KG1 (cell line): Measurements from ENCODE around the gene SLC25A39.
"Not testable (repeated sequence)": the region's sequence is repeated elsewhere in the genome, so short reads cannot be mapped to it uniquely, and the experiment has no call there.

ENCODE experiments used
- DNase-seq: peaks from one replicate; lab custom pipeline; 2025; lab: John Stamatoyannopoulos, UW

SLC25A39 gene, protein sequence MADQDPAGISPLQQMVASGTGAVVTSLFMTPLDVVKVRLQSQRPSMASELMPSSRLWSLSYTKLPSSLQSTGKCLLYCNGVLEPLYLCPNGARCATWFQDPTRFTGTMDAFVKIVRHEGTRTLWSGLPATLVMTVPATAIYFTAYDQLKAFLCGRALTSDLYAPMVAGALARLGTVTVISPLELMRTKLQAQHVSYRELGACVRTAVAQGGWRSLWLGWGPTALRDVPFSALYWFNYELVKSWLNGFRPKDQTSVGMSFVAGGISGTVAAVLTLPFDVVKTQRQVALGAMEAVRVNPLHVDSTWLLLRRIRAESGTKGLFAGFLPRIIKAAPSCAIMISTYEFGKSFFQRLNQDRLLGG

DNA sequence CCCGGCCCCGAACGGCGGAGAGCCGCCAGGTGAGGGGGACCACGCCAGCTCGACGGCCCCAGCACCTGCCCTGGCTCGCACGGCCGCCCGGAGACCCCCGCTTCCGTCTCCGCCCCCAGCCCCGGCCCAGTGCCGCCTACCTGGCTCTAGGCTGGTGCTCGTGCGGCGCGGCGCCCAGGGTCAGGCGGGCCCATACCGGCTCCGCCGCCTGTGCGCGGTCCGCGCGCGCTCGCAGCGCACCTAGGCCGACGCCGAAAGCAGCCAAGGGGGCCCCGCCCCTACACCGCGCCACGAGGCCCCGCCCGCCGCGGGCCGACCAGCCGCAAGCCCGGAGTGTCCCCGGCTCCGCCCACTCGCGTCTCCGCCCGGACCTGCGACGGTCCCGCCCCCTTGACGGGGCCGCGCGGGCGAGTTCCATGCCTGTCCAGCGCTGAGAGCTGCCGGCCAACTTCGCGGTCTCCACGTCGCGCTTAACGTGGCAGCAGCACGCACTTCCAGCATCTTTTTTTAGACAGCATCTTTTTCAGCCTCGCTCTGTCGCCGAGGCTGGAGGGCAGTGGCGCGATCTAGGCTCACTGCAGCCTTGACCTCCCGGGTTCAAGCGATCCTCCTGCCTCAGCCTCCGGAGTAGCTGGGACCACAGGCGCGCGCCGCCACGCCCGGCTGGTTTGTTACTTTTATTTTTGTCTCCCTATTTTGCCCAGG is at the start of gene SLC25A39:
SLC25A39 (minus strand) TSS at position 253 of the 705 bp plus-strand sequence. CDS start 1,261 bp downstream, outside the sequence.
- peak; percentile 84 for DNase-seq

DNA sequence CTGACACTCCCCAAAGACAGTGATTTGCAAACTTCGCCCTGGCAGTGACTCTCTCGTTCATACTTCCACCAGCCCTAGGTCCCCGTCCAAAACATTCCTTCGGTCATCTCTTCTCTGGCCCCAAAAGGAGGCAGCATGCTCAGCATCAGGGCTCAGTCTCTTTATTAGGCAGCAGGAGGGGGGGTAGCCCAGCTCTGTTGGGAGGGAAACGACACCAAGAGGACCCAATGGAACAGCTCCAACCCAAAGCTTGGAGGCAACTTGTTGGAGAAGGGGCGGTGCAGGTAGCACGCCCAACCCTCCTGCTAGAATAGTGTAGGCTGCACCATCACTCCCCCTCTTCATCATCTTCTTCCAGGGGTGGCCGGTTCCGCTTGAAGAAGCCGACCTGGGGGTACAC is 47.4 kb upstream of the SLC25A39 start:
- DNase-seq, result no peak

DNA sequence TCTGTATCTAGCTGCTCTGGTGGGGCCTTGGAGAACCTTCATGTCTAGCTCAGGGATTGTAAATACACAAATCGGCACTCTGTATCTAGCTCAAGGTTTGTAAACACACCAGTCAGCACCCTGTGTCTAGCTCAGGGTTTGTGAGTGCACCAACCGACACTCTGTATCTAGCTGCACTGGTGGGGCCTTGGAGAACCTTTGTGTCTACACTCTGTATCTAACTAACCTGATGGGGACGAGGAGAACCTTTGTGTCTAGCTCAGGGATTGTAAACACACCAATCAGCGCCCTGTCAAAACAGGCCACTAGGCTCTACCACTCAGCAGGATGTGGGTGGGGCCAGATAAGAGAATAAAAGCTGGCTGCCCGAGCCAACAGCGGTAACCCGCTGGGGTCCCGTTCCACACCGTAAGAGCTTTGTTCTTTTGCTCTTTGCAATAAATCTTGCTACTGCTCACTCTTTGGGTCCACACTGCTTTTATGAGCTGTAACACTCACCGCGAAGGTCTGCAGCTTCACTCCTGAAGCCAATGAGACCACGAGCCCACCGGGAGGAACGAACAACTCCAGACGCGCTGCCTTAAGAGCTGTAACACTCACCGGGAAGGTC is 44.9 kb upstream of the SLC25A39 start:
- not testable (repeated sequence) for DNase-seq

- not testable (repeated sequence) for DNase-seq
Measured at GRCh38 chr17:44368391-44369243, 44.0 kb upstream of the SLC25A39 start.

DNA sequence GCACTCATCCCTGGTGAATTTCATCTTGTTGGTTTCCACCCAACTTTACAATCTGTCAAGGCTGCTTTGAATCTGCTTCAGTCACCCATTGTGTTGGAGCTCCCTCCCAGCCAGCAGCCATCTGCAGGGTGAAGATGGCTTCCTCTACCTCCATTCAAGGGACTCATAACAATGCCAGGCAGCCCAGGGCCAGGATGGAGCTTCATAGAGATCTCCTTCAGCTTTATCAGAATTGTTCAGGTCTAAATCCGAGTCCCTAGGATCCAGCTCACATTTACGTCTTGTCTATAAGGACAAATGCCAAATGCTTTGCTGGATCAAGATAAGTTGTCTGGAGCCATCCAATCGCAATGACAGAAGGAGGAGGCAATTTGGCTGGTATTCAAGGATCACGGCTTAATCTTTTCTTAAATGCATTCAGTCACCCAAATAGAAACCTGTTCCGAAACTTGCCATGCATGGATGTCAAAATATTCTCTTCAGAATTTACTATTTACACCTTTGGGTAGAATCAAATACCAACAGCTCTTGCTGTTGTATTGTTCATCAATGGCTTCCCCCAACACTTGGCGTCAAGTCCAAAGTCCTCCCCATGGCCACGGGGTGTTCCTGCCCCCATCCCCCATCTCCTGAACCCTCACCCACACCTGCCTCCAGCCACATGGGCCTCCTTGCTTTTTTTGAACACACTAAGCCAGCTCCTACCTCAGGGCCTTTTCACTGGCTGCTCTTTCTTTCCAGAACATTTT is 42.8 kb upstream of the SLC25A39 start:
- DNase-seq, result no peak

GRCh38 chr17:44365051-44365450 is 40.4 kb upstream of the SLC25A39 start:
- not testable (repeated sequence) for DNase-seq

DNA sequence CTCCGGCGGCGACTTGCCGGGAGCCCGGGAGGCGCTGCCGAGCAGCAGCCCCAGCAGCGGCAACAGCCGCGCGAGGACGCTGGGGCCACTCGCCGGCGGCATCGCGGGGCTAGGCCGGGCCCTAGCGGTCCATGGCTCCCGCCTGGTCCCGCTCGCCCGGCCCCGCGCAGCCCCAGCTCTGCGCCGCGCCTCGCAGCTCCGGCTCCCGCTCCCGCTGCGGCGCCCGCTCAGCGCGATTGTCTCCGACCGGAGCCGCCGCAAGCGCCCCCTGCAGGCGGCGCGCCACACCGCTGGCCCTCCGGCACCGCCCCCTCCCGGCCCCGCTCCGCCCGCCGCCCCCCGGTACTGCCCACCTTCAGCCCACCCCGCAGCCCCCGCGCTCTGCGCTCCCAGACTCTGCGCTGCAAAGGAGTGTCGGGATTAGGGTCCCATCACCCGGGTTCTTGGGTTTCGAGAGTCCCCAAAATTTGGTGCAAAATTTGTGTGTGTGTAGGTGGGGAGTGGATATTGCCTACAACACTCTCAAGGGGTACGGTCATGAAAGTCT is 39.1 kb upstream of the SLC25A39 start, which contains the start of gene FAM171A2:
FAM171A2 (minus strand) TSS at position 241 of the 547 bp plus-strand sequence; CDS start at position 102, 139 bp downstream.
- peak; percentile 58 for DNase-seq

DNA sequence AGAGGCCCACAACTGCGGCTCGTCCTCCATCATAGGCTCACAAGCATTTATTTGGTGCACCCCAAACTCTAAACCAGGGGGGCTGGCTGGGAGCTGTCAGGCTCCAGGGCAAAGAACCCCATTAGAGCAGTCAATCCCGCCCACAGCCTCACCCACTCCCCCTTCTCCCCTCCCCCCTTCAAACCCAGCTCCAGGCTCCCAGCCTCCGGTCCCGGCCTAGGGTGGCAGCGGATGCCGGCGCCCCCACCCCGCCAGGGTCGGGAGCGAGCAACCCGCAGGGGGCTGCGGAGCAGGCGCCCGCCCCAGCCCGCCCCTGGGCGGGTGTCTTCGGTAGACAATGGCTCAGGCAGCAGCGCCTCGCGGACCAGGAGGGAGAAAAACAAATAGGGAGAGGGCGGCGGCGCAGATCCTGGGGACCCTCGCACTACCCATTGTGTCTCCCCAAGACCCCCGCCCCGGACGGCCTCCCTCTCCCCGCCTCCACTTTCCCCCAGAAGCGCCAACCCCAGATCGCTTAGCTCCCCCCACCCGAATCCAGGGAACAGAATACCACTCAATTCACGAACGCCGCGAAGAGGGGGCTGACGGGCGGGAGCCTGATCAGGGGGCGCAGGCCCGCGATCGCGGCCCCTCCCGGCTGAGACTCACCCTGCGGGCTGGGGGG is 38.5 kb upstream of the SLC25A39 start:
- DNase-seq, result no peak

DNA sequence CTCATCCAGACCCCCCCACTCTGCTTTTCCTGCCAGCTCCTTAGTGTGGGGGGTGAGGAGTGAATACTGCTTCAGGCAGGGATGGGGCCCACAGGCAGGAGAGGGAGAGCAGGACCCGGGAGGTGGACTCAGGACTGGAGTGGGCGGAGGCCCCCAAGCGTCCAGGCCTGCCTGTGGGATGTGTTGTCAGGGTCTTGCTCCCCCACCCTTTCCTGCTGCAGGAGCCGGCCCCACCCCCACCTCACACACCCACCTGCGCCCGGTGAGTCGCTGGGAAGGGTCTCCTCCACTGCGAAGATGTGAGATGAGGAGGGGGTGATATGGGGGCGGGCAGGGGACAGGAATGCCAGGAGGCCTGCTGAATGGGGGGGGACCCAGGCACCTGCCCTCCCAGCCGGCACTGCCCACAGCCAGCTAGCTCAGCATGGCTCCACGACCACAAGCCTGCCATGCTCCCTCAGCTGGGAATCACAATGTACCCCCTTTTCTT is 37.9 kb upstream of the SLC25A39 start:
- no peak for DNase-seq

DNA sequence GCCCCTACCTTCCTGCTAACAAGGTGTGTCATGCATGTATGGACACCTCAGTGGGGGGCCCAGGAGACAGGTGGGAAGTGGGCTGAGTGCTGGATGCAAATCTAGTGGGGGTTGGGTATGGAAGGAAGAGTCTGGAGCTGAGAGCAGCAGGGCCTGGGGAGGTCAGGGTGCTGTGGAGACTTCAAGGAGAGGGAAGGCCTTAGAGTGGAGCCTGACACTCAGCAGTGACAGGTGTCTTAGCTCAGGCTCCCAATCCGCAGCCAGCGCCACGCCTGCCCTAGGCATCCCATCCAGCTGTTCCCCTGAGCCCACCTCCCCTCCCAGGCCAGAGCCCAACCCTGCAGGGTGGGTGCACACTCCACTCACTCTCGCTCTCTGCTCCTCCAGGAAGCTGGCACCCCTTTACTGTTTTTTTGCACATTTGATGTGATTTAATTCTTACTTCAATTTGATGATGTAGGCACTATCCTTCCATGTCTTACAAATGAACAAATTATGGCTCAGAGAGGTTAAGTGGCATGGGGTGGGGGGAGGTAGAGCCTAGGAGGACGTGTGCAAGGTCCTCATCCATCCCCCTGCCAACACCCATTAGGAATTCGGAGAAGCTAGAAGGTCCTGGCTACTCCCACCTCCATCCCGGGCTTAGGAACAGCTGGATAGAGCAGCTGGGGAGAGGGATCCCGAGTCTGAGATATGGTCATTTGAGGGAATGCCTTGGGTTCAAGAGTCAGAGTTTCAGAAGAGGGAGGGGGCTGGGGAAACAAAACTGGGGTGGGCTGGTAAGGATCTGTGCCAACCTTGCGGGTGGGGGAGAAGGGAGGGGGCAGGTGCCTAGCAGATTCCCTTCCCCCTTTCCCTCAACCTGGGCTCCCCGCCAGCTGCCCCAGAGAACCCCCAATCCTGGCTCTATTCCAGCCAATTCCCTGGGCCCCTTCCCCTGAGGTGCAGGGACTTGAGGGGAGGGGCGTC is 37.0 kb upstream of the SLC25A39 start:
- DNase-seq, result no peak

DNA sequence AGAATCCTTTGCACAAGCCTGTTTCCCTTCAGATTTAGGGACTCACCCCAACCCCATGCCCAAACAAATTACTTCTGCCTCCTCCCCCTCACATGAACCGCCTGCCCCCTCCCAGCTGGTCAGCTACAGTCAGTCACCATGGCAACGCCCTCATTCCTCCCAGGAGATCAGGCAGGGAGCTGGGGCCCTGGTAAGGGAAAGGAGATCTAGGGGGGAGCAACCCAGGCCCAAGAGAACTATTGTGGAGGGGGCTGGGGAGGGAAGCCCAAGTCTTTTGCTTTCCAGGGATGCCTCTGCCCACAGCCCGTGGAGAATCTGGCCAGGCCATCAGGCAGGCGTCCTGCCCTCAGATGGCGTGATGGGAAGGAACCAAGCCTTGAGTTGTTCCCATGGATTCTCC is 36.2 kb upstream of the SLC25A39 start:
- DNase-seq, result no peak

- no peak for DNase-seq
Measured at GRCh38 chr17:44360144-44360533, 35.5 kb upstream of the SLC25A39 start.

- no peak for DNase-seq
Measured at GRCh38 chr17:44359458-44360143, 35.0 kb upstream of the SLC25A39 start.

DNA sequence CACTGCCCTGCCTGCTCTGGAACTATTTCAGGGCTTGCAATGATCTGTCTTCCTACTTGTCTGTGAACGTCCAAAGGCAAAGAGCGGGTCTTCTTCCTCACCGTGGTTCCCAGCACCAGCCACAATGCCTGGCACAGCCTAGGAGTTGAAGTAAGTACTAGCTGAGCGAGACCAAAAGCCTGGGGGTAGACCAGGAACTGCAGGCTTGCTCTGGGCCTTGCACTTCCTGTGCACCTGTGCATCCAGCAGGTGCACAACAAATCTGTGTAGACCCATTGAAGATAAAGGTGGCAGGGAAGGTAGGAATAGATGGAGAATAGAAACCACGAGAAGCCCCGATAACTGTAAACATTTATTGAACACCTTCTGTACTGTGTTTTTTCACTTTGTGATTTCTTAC is 34.4 kb upstream of the SLC25A39 start:
- no peak for DNase-seq

GRCh38 chr17:44358066-44358465 is 33.4 kb upstream of the SLC25A39 start:
- DNase-seq, result no peak

- DNase-seq, result no peak
Measured at GRCh38 chr17:44356241-44356640, 31.6 kb upstream of the SLC25A39 start.

GRCh38 chr17:44355642-44356099 is 31.0 kb upstream of the SLC25A39 start:
- DNase-seq, result no peak
